KMS-11 (cell line): ENCODE measurements around the gene CSNK1A1.

ENCODE experiments used
- H2AFZ ChIP-seq: fragments of 200-600 bp; sonication (generic); 2 replicates; pipeline ENCODE4 v1.6.1; 2016; ENCODE audit warnings: antibody characterized with exemption, mixed run types, low read depth
- H3K27ac ChIP-seq: fragments of 200-600 bp; sonication (generic); 2 replicates; pipeline ENCODE4 v1.6.1; 2016; ENCODE audit warnings: mild to moderate bottlenecking, mixed run types
- H3K27me3 ChIP-seq: fragments of 200-600 bp; sonication (generic); 2 replicates; pipeline ENCODE4 v1.6.1; 2017; ENCODE audit warnings: mild to moderate bottlenecking, low read depth, mixed run types, moderate library complexity; ENCODE audit not compliant: insufficient read depth
- H3K36me3 ChIP-seq: fragments of 200-600 bp; sonication (generic); 2 replicates; pipeline ENCODE4 v1.6.1; 2017; ENCODE audit warnings: mild to moderate bottlenecking, mixed run types; ENCODE audit not compliant: insufficient read depth
- H3K4me1 ChIP-seq: fragments of 200-600 bp; sonication (generic); 2 replicates; pipeline ENCODE4 v1.6.1; 2016; ENCODE audit warnings: mild to moderate bottlenecking, low read depth, mixed run types; ENCODE audit not compliant: poor library complexity, severe bottlenecking
- H3K4me2 ChIP-seq: fragments of 200-600 bp; sonication (generic); 2 replicates; pipeline ENCODE4 v1.7.0; 2016; ENCODE audit warnings: mild to moderate bottlenecking, mixed run types
- H3K4me3 ChIP-seq: fragments of 200-600 bp; sonication (generic); IDR thresholded peaks from 2 replicates; pipeline ENCODE4 v1.6.1; 2017; ENCODE audit warnings: low read depth, low read length, mixed read lengths; ENCODE audit not compliant: insufficient read depth
- H3K79me2 ChIP-seq: fragments of 200-600 bp; sonication (generic); 2 replicates; pipeline ENCODE4 v1.6.1; 2016; ENCODE audit warnings: low read depth, mixed run types; ENCODE audit not compliant: insufficient read depth
- H3K9ac ChIP-seq: fragments of 200-600 bp; sonication (generic); 2 replicates; pipeline ENCODE4 v1.6.1; 2016; ENCODE audit warnings: mild to moderate bottlenecking, mixed run types
- H4K20me1 ChIP-seq: fragments of 200-600 bp; sonication (generic); 2 replicates; pipeline ENCODE4 v1.6.1; 2016; ENCODE audit warnings: mild to moderate bottlenecking, mixed run types; ENCODE audit not compliant: insufficient read depth
- CTCF ChIP-seq: fragments of 200-600 bp; sonication (generic); conservative IDR thresholded peaks from 2 replicates; pipeline ENCODE4 v1.6.1; 2017; ENCODE audit warnings: low read depth, mild to moderate bottlenecking, antibody characterized with exemption, low read length, moderate library complexity, mixed read lengths

The CSNK1A1 gene

GRCh38 chr5:149443210-149443609, 108.0 kb downstream of the CSNK1A1 start:
- Histone ChIP-seq H3K9ac (no peak overlapping the region), H3K4me2 (no peak overlapping the region), H3K27ac (no peak overlapping the region)

GRCh38 chr5:149442563-149443182, 108.6 kb downstream of the CSNK1A1 start:
- H3K27ac ChIP-seq: no peak overlapping the region

More at GRCh38 chr5:149443210-149443609, 108.0 kb downstream of the CSNK1A1 start:
- no peaks in the 10 kb centered on the region for H3K79me2 ChIP-seq
- H3K36me3 ChIP-seq: no peaks in the 10 kb centered on the region
- no peaks in the 10 kb centered on the region for H4K20me1 ChIP-seq
- TF ChIP-seq CTCF: no peak
- no peak overlapping the region for H3K4me3 ChIP-seq
- H3K4me1 ChIP-seq: no peaks in the 10 kb centered on the region
- H2AFZ ChIP-seq: no peak overlapping the region
- no peaks in the 10 kb centered on the region for H3K27me3 ChIP-seq

More at GRCh38 chr5:149442563-149443182, 108.6 kb downstream of the CSNK1A1 start:
- Histone ChIP-seq H3K4me3 (no peak overlapping the region), H3K4me2 (no peak overlapping the region), H3K4me1 (no peaks in the 10 kb centered on the region), H2AFZ (no peak overlapping the region; the same call in 1 of the 2 replicates), H3K9ac (no peak overlapping the region), H3K27me3 (no peaks in the 10 kb centered on the region), H3K36me3 (no peaks in the 10 kb centered on the region), H3K79me2 (no peaks in the 10 kb centered on the region), H4K20me1 (no peaks in the 10 kb centered on the region)
- peak; percentile 69 for TF ChIP-seq CTCF
